ENCODE results near the gene UQCR11.
"Not testable (repeated sequence)": the region's sequence is repeated elsewhere in the genome, so short reads cannot be mapped to it uniquely, and the experiment has no call there.

Gene UQCR11

GRCh38 chr19:1605236-1606137 lies at the start of gene UQCR11:
TSS of gene UQCR11 (minus strand) at chr19:1605462. CDS start at chr19:1605409, 53 bp downstream.
- DNase-seq: peak; percentile 94

GRCh38 chr19:1654178-1654792 lies 49.0 kb upstream of the UQCR11 start:
- DNase-seq: no peak

GRCh38 chr19:1653300-1653628 lies 48.0 kb upstream of the UQCR11 start:
- DNase-seq: peak in 1 of 2 experiments; percentile 52

GRCh38 chr19:1652471-1653299 lies 47.4 kb upstream of the UQCR11 start, which contains the start of gene TCF3:
TSS of gene TCF3 (minus strand) at chr19:1652615. CDS start at chr19:1650248, 2,367 bp downstream.
- peak; percentile 95 to 97 for DNase-seq

- no peak for DNase-seq
Observed at GRCh38 chr19:1651568-1652291, 46.5 kb upstream of the UQCR11 start.

- DNase-seq: peak; percentile 36 to 61
Observed at GRCh38 chr19:1650650-1651567, 45.6 kb upstream of the UQCR11 start.

- no peak for DNase-seq
Observed at GRCh38 chr19:1649706-1650649, 44.7 kb upstream of the UQCR11 start.

GRCh38 chr19:1648920-1649541 lies 43.8 kb upstream of the UQCR11 start:
- no peak for DNase-seq

GRCh38 chr19:1648459-1648849 lies 43.2 kb upstream of the UQCR11 start:
- DNase-seq: no peak

GRCh38 chr19:1647501-1648458 lies 42.5 kb upstream of the UQCR11 start:
- DNase-seq: no peak

GRCh38 chr19:1646659-1647453 lies 41.6 kb upstream of the UQCR11 start:
- DNase-seq: no peak

GRCh38 chr19:1646149-1646548 lies 40.9 kb upstream of the UQCR11 start:
- no peak for DNase-seq

- DNase-seq: no peak
Observed at GRCh38 chr19:1645299-1645698, 40.0 kb upstream of the UQCR11 start.

- no peak for DNase-seq
Observed at GRCh38 chr19:1644070-1644469, 38.8 kb upstream of the UQCR11 start.

GRCh38 chr19:1640893-1641448 lies 35.7 kb upstream of the UQCR11 start:
- DNase-seq: not testable (repeated sequence)

- no peak for DNase-seq
Observed at GRCh38 chr19:1636325-1637236, 31.3 kb upstream of the UQCR11 start.
